HG03575 (cell line): ENCODE data around the gene ZCCHC24.

Source experiments
- ATAC-seq: cut with Tn5 transposase; IDR thresholded peaks from one replicate; pipeline ENCODE4 v1.9.1; 2021; ENCODE audit not compliant: unreplicated experiment, insufficient number of reproducible peaks, low FRiP score; ENCODE audit errors: extremely low read depth

ZCCHC24 gene

DNA sequence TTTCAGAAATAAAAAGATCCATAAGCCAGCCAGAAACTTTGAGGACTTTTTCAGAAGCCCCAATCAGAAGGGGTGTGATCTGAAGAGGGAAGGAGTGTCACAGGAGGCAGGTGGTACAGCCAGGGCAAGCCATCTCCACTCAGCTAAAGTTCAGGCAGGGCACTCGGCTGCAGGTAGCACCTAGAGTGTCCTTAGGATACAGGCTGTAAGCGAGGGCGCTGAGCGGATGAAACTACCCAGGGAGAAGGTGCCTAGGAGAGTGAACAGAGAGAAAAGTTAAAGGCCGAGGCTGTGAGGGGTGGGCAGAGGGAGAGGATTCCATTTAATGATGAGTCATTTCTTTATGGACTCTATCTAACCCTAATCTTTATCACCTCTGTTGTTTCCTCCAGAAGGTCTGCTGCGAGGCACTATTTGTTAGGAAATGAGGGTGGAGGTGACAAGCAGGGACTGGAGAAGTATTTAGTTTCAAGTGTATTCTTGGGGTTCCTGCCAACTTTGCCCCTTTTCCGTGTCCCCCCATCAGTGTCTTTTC is 29.8 kb upstream of the ZCCHC24 start:
- ATAC-seq: no peak

GRCh38 chr10:79473496-79474095 is 28.2 kb upstream of the ZCCHC24 start:
- ATAC-seq: no peak

GRCh38 chr10:79472951-79473350 is 27.5 kb upstream of the ZCCHC24 start:
- ATAC-seq: no peak

DNA sequence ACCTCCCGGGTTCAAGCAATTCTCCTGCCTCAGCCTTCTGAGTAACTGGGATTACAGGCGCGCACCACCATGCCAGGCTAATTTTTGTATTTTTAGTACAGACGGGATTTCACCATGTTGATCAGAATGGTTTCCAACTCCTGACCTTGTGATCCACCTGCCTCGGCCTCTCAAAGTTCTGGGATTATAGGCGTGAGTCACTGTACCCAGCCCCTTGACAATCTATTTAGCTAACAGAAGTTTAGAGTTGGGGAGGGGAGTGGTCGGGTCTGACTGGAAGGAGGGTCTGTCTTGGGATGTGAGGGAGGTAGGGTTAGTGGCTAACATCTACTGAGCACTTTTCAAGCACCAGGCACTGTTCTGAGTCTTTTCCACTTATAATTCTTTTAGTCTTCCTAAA is 27.0 kb upstream of the ZCCHC24 start:
- no peak for ATAC-seq

- ATAC-seq: no peak
Observed at GRCh38 chr10:79471776-79472175, 26.4 kb upstream of the ZCCHC24 start.

GRCh38 chr10:79470096-79470495 is 24.7 kb upstream of the ZCCHC24 start:
- no peak for ATAC-seq

DNA sequence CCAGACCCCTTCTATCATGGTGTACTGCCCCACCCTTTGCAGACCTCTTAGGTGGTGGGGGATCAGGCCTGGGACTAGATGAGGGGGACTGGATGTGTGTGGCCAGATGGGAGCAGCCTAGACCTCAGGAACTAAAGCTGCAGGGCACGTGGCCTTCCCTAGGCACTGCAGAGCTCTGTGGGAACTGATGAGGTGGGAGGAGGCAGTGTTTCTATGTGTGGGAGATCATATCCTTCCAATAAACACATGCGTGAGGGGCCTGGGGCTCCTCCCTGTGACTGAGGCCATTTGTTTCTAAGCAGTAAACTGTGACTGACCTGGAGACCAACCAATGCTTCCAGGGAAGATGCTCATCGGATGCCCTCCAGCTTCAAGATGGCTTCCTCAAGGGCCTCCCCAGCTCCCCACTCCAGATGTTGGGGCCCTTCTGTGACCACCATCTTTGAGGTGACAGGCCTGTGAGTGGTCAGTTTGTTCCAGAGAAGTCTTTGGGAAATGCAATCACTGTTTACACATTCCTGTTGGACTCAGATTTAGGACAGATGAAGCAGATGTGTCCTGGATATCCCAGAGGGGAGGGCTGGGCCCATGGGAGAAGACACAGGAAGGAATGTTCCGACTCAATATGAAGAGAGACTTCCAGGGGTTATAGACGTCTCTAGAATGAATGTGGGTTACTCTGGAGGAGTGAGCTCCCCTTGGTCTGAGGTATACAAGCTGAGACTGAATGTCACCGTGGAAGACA is 23.6 kb upstream of the ZCCHC24 start:
- no peak for ATAC-seq

- ATAC-seq: no peak
Observed at GRCh38 chr10:79468015-79468560, 22.7 kb upstream of the ZCCHC24 start.

DNA sequence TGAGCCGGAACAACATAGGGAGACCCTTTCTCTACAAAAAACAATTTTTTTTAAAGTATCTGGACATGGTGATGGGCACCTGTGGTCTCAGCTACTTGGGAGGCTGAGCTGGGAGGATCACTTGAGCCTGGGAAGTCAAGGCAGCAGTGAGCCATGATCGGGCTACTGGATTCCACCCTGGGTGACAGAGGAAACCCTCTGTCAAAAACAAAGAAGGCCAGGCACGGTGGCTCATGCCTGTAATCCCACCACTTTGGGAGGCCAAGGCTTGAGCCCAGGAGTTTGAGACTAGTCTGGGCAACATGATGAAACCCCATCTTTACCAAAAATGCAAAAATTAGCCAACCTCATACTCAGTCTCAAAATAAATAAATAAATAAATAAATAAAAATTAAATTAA is 19.9 kb upstream of the ZCCHC24 start:
- no peak for ATAC-seq

- no peak for ATAC-seq
Observed at GRCh38 chr10:79463578-79464496, 18.4 kb upstream of the ZCCHC24 start.

DNA sequence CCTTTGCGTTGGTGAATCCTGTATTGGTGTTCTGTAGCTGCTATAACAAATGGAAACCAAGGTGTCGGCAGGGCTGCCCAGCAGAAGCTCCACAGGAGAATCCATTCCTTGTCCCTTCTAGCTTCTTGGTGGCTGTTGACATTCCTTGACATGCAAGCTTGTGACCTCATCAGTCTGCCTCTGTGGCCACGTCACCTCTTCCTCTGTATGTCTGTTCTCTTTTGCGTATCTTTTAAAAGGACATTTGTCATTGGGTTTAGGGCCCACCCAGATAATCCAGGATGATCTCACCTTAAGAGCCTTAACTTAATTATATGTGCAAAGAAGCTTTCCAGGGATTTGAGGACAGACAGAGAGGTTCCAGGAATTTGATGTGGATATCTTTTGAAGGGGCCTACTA is 15.3 kb upstream of the ZCCHC24 start:
- ATAC-seq: no peak

GRCh38 chr10:79459243-79459642 is 13.8 kb upstream of the ZCCHC24 start:
- ATAC-seq: no peak

- ATAC-seq: no peak
Observed at GRCh38 chr10:79458483-79458882, 13.1 kb upstream of the ZCCHC24 start.

GRCh38 chr10:79457256-79457785 is 11.9 kb upstream of the ZCCHC24 start:
- no peak for ATAC-seq

- ATAC-seq: no peak
Observed at GRCh38 chr10:79454259-79454658, 8.8 kb upstream of the ZCCHC24 start.

- ATAC-seq: no peak
Observed at GRCh38 chr10:79453392-79453791, 8.0 kb upstream of the ZCCHC24 start.

- no peak for ATAC-seq
Observed at GRCh38 chr10:79452174-79452611, 6.8 kb upstream of the ZCCHC24 start.

GRCh38 chr10:79451046-79451699 is 5.7 kb upstream of the ZCCHC24 start:
- no peak for ATAC-seq
